Keratinocyte (primary cell): ENCODE measurements around the gene BCO2. TPM values are rescaled to one million over a fixed set of nuclear protein-coding genes. Genes with fewer than 3 reads are reported as not detected.
A peak's percentile ranks its signal among the peaks of the same experiment; 100 is the strongest.

Source experiments
- DNase-seq: peaks from one replicate; pipeline ENCODE4 v3.0.0-alpha.2; 2011; ENCODE audit warnings: low read depth, missing footprints, low spot score
- FAIRE-seq: peaks from 2 replicates; lab custom pipeline; 2011; peaks lifted over from hg19 to GRCh38; lab: Jason Lieb, UNC
- H2AFZ ChIP-seq: 2 replicates; pipeline ENCODE4 v1.6.0; 2012; ENCODE audit warnings: low read length, control low read depth, inconsistent platforms; ENCODE audit not compliant: control insufficient read depth
- H3K27ac ChIP-seq: 2 replicates; pipeline ENCODE4 v1.5.1; 2011; ENCODE audit warnings: low read length; ENCODE audit not compliant: control insufficient read depth, insufficient read depth
- H3K27me3 ChIP-seq: 3 replicates; pipeline ENCODE4 v1.6.0; 2011; ENCODE audit warnings: low read length; ENCODE audit not compliant: control insufficient read depth, insufficient read depth; ENCODE audit errors: extremely low read depth
- H3K36me3 ChIP-seq, 2 experiments: 2 replicates in 1 of 2; 3 replicates in 1 of 2; pipeline ENCODE4 v1.5.1; 2011; ENCODE audit warnings: low read length in 2 of 2, mild to moderate bottlenecking in 1 of 2; ENCODE audit not compliant: control insufficient read depth in 2 of 2, insufficient read depth in 2 of 2; ENCODE audit errors: extremely low read depth in 1 of 2
- H3K4me1 ChIP-seq: 3 replicates; pipeline ENCODE4 v1.5.1; 2011; ENCODE audit warnings: low read length; ENCODE audit not compliant: control insufficient read depth, insufficient read depth; ENCODE audit errors: extremely low read depth
- H3K4me2 ChIP-seq: 3 replicates; pipeline ENCODE4 v1.6.0; 2011; ENCODE audit warnings: low read depth, low read length; ENCODE audit not compliant: control insufficient read depth, insufficient read depth; ENCODE audit errors: extremely low read depth
- H3K4me3 ChIP-seq, 3 experiments: fragments of 200-600 bp in 1 of 3; sonication (generic) in 1 of 3; 2 replicates in 2 of 3; 3 replicates in 1 of 3; pipeline ENCODE4 v1.5.1; 2011 to 2016; ENCODE audit warnings: low read length in 3 of 3, mild to moderate bottlenecking in 3 of 3, control low read depth in 2 of 3, inconsistent platforms in 1 of 3, low read depth in 1 of 3, mixed read lengths in 1 of 3, mixed run types in 1 of 3, moderate library complexity in 1 of 3; ENCODE audit not compliant: control insufficient read depth in 2 of 3, insufficient read depth in 2 of 3; ENCODE audit errors: extremely low read depth in 1 of 3
- H3K79me2 ChIP-seq: 2 replicates; pipeline ENCODE4 v1.6.0; 2012; ENCODE audit warnings: low read length; ENCODE audit not compliant: control insufficient read depth, insufficient read depth
- H3K9ac ChIP-seq: 3 replicates; pipeline ENCODE4 v1.6.0; 2011; ENCODE audit warnings: low read length; ENCODE audit not compliant: control insufficient read depth, insufficient read depth; ENCODE audit errors: extremely low read depth
- H3K9me1 ChIP-seq: 3 replicates; pipeline ENCODE4 v1.6.0; 2011; ENCODE audit warnings: low read length; ENCODE audit not compliant: control insufficient read depth, insufficient read depth; ENCODE audit errors: extremely low read depth
- H3K9me3 ChIP-seq: 2 replicates; pipeline ENCODE4 v1.5.1; 2012; ENCODE audit warnings: low read depth, low read length; ENCODE audit not compliant: control insufficient read depth
- H4K20me1 ChIP-seq: 3 replicates; pipeline ENCODE4 v1.6.0; 2011; ENCODE audit warnings: low read length; ENCODE audit not compliant: control insufficient read depth, insufficient read depth; ENCODE audit errors: extremely low read depth
- EZH2 ChIP-seq: IDR thresholded peaks from one replicate; pipeline ENCODE4 v1.6.1; 2012; ENCODE audit warnings: inconsistent platforms, mild to moderate bottlenecking, low read length, moderate library complexity
- dilution Hi-C: fragments of 300-500 bp; cut with MboI; formaldehyde crosslinking; loops from one replicate; pipeline ENCODE4 v1.7.0; 2020; ENCODE audit warnings: low sequenced_read_pairs; ENCODE audit not compliant: extremely low pct_ligation_motif_present
- polyA plus RNA-seq, 5 experiments: library from polyadenylated mRNA; depleted of rRNA in 3 of 5; stranded (reverse) in 3 of 5; stranded (forward) in 1 of 5; unstranded in 1 of 5; fragments of >200 nt; gene quantifications; 1 replicate in 1 of 5; 2 replicates in 3 of 5; 3 replicates in 1 of 5; pipeline versions ENCODE4 v1.2.1 to v1.2.3, GENCODE V29; 2011 to 2012; ENCODE audit warnings: missing spikeins in 2 of 5, low read depth in 1 of 5, low replicate concordance in 1 of 5
- TF ChIP-seq, protein P1 (sequence below), 3 experiments: IDR thresholded peaks in 1 of 3; conservative IDR thresholded peaks in 1 of 3; optimal IDR thresholded peaks in 1 of 3; 2 replicates in 2 of 3; 3 replicates in 1 of 3; pipeline versions ENCODE3 to v1.5.1; 2011; ENCODE audit warnings: low read length in 3 of 3, mild to moderate bottlenecking in 3 of 3, moderate library complexity in 2 of 3, control low read depth in 1 of 3, inconsistent platforms in 1 of 3; ENCODE audit not compliant: insufficient read depth in 2 of 3; ENCODE audit errors: extremely low read depth in 1 of 3

Gene BCO2
- polyA plus RNA-seq, 1 donor (not counting 4 experiments of a cell fraction or from before 2014, with no cell fraction given) = 0.37 TPM

DNA sequence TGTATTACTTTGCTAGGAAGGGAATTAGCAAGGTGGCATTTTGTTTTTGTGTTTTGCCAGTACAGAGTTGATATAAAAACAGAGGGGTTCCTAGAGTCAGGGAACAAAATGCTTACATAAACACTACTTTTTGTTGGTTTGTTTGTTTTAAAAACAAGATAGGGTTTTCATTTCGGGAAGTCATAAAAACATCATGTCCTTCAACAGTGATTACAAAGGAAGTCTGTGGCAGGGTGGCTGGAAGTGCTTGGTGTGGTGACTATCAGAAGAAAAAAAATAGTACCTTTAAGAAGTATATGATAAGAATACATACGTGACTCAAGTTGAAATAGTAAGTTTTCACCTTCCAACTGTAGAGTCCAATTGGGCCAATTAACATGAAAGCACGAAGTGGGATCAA lies 10.3 kb upstream of the BCO2 start:
- Histone ChIP-seq H3K79me2 (peaks cover 31% of the 10 kb centered on the region), H3K9me1 (no peaks in the 10 kb centered on the region), H3K27ac (no peak overlapping the region), H3K9me3 (no peaks in the 10 kb centered on the region), H3K27me3 (no peaks in the 10 kb centered on the region), H3K4me3 (no peak overlapping the region), H2AFZ (no peak overlapping the region), H3K9ac (no peak overlapping the region), H3K4me1 (peaks cover 35% of the 10 kb centered on the region), H3K36me3 (no peaks in the 10 kb centered on the region), H4K20me1 (no peaks in the 10 kb centered on the region), H3K4me2 (no peak overlapping the region)
- dilution Hi-C loops = no loop called here
- DNase-seq (no peak), FAIRE-seq (no peak)
- TF ChIP-seq EZH2 = no peak
- TF ChIP-seq, protein P1, sequence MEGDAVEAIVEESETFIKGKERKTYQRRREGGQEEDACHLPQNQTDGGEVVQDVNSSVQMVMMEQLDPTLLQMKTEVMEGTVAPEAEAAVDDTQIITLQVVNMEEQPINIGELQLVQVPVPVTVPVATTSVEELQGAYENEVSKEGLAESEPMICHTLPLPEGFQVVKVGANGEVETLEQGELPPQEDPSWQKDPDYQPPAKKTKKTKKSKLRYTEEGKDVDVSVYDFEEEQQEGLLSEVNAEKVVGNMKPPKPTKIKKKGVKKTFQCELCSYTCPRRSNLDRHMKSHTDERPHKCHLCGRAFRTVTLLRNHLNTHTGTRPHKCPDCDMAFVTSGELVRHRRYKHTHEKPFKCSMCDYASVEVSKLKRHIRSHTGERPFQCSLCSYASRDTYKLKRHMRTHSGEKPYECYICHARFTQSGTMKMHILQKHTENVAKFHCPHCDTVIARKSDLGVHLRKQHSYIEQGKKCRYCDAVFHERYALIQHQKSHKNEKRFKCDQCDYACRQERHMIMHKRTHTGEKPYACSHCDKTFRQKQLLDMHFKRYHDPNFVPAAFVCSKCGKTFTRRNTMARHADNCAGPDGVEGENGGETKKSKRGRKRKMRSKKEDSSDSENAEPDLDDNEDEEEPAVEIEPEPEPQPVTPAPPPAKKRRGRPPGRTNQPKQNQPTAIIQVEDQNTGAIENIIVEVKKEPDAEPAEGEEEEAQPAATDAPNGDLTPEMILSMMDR (optimal IDR thresholded peaks at IDR 0.05 in 1 of 3, IDR thresholded peaks at IDR 0.05 in 1 of 3, conservative IDR thresholded peaks at IDR 0.05 in 1 of 3; ENCODE audit: extremely low read depth in 1 of 3, insufficient read depth in 2 of 3, low read length in 3 of 3) = no peak

GRCh38 chr11:112166562-112166961 lies 8.8 kb upstream of the BCO2 start:
- Histone ChIP-seq H3K79me2 (peaks cover 16% of the 10 kb centered on the region), H3K27me3 (no peaks in the 10 kb centered on the region), H3K4me1 (peaks cover 19% of the 10 kb centered on the region), H3K36me3 (no peaks in the 10 kb centered on the region), H4K20me1 (no peaks in the 10 kb centered on the region), H3K9me3 (no peaks in the 10 kb centered on the region), H3K27ac (no peak overlapping the region), H3K4me3 (no peak overlapping the region), H3K9me1 (no peaks in the 10 kb centered on the region), H2AFZ (peak overlapping the region; percentile 27), H3K4me2 (no peak overlapping the region), H3K9ac (no peak overlapping the region)
- dilution Hi-C loops = no loop called here
- DNase-seq = no peak
- FAIRE-seq = peak; percentile 79
- TF ChIP-seq, protein P1 (optimal IDR thresholded peaks at IDR 0.05 in 1 of 3, IDR thresholded peaks at IDR 0.05 in 1 of 3, conservative IDR thresholded peaks at IDR 0.05 in 1 of 3; ENCODE audit: extremely low read depth in 1 of 3, insufficient read depth in 2 of 3, low read length in 3 of 3) = no peak
- no peak for TF ChIP-seq EZH2
